K562 (cell line): ENCODE data around the gene BEST2. TPM values are rescaled to one million over a fixed set of nuclear protein-coding genes. Genes with fewer than 3 reads are reported as not detected.

Source experiments
- ARID4B ChIP-seq: sonication (generic); formaldehyde crosslinking; IDR thresholded peaks from 2 replicates; pipeline ENCODE4 v1.8.0; 2022; ENCODE audit warnings: mild to moderate bottlenecking, missing genetic modification reagents
- EP300 ChIP-seq: IDR thresholded peaks from 2 replicates; pipeline ENCODE4 v1.6.1; 2012; ENCODE audit warnings: low read length, improper control_type of control experiment
- NCOR1 ChIP-seq: fragments of 450-650 bp; IDR thresholded peaks from 2 replicates; pipeline ENCODE4 v1.6.1; 2016; ENCODE audit warnings: mild to moderate bottlenecking, moderate library complexity
- RBM22 ChIP-seq: fragments of 200-400 bp; formaldehyde crosslinking; IDR thresholded peaks from 2 replicates; pipeline ENCODE4 v1.6.1; 2018; ENCODE audit warnings: low read length, low read depth; ENCODE audit not compliant: poor library complexity, severe bottlenecking
- SUPT5H ChIP-seq: fragments of 450-650 bp; IDR thresholded peaks from 2 replicates; pipeline ENCODE4 v1.6.1; 2016
- TGIF2 ChIP-seq: sonication (generic); formaldehyde crosslinking; IDR thresholded peaks from 2 replicates; pipeline ENCODE4 v1.8.1; 2022; ENCODE audit warnings: mild to moderate bottlenecking, missing genetic modification reagents, moderate library complexity
- ZBED1 ChIP-seq: IDR thresholded peaks from 2 replicates; pipeline ENCODE4 v1.6.1; 2014
- ZKSCAN1 ChIP-seq: fragments of 150-350 bp; IDR thresholded peaks from 2 replicates; pipeline ENCODE4 v1.6.1; 2016; ENCODE audit warnings: low read depth, low read length
- ZNF511 ChIP-seq: sonication (generic); formaldehyde crosslinking; IDR thresholded peaks from 2 replicates; pipeline ENCODE4 v1.8.0; 2022; ENCODE audit warnings: mild to moderate bottlenecking, missing genetic modification reagents
- ZNF583 ChIP-seq: fragments of 250-450 bp; sonication (Bioruptor Pico); IDR thresholded peaks from 2 replicates; pipeline ENCODE4 v1.4.0; 2020
- polyA plus RNA-seq, 8 experiments: library from polyadenylated mRNA; depleted of rRNA in 4 of 8; stranded (reverse) in 5 of 8; unstranded in 3 of 8; fragments of >200 nt; fragmentation: Nextera tagmentation in 2 of 8; fragmentation: Illumina TruSeq in 1 of 8; extraction: Ambion mirVana in 2 of 8; extraction: Trizol in 1 of 8; gene quantifications; 2 replicates each; pipeline versions ENCODE4 v1.2.1 to v1.2.3, GENCODE V29; 2011 to 2014; ENCODE audit warnings: inconsistent platforms in 1 of 8, missing spikeins in 1 of 8
- total RNA-seq, 7 experiments: library from RNA; depleted of rRNA in 6 of 7; stranded (reverse); fragments of >200 nt in 6 of 7; fragmentation: Illumina TruSeq in 2 of 7; extraction: Trizol in 2 of 7; gene quantifications; 2 replicates each; pipeline versions ENCODE4 v1.2.1 to v1.2.3, GENCODE V29; 2011 to 2021; ENCODE audit warnings: low replicate concordance in 1 of 7
- TF ChIP-seq, protein P1 (sequence below): fragments of 450-650 bp; formaldehyde crosslinking; IDR thresholded peaks from 2 replicates; pipeline ENCODE4 v1.4.0; 2020; ENCODE audit warnings: mild to moderate bottlenecking, moderate library complexity
- TF ChIP-seq, protein P2 (sequence below): sonication (generic); formaldehyde crosslinking; IDR thresholded peaks from 2 replicates; pipeline ENCODE4 v1.5.0; 2020; ENCODE audit warnings: missing genetic modification reagents
- TF ChIP-seq, protein P3 (sequence below): sonication (generic); formaldehyde crosslinking; IDR thresholded peaks from 2 replicates; pipeline ENCODE4 v1.8.1; 2023; ENCODE audit warnings: missing genetic modification reagents, mild to moderate bottlenecking, borderline replicate concordance

Gene BEST2
- total and polyA plus RNA-seq, 9 of the 15 experiments (the other 6 are each of a cell fraction or from before 2014, with no cell fraction given): not detected

GRCh38 chr19:12793290-12794195, 42.0 kb downstream of the BEST2 start (continued):
- TF ChIP-seq ARID4B (CRISPR knock-in tag) (peak; percentile 87), NCOR1 (peak; percentile 42), ZNF583 (no peak), TGIF2 (CRISPR knock-in tag) (0 out of 2 replicates have a peak, but pooled peaks have one; percentile 20), RBM22 (peak; percentile 98), ZNF511 (CRISPR knock-in tag) (no peak), ZBED1 (peak; percentile 61; the same call in 1 of the 2 replicates), SUPT5H (peak; percentile 72), ZKSCAN1 (no peak), EP300 (peak; percentile 30; the same call in 1 of the 2 replicates)
- TF ChIP-seq, protein P1, sequence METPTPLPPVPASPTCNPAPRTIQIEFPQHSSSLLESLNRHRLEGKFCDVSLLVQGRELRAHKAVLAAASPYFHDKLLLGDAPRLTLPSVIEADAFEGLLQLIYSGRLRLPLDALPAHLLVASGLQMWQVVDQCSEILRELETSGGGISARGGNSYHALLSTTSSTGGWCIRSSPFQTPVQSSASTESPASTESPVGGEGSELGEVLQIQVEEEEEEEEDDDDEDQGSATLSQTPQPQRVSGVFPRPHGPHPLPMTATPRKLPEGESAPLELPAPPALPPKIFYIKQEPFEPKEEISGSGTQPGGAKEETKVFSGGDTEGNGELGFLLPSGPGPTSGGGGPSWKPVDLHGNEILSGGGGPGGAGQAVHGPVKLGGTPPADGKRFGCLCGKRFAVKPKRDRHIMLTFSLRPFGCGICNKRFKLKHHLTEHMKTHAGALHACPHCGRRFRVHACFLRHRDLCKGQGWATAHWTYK (CRISPR knock-in tag): peak; percentile 88
- TF ChIP-seq, protein P2, sequence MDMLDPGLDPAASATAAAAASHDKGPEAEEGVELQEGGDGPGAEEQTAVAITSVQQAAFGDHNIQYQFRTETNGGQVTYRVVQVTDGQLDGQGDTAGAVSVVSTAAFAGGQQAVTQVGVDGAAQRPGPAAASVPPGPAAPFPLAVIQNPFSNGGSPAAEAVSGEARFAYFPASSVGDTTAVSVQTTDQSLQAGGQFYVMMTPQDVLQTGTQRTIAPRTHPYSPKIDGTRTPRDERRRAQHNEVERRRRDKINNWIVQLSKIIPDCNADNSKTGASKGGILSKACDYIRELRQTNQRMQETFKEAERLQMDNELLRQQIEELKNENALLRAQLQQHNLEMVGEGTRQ (CRISPR knock-in tag): no peak
- TF ChIP-seq, protein P3, sequence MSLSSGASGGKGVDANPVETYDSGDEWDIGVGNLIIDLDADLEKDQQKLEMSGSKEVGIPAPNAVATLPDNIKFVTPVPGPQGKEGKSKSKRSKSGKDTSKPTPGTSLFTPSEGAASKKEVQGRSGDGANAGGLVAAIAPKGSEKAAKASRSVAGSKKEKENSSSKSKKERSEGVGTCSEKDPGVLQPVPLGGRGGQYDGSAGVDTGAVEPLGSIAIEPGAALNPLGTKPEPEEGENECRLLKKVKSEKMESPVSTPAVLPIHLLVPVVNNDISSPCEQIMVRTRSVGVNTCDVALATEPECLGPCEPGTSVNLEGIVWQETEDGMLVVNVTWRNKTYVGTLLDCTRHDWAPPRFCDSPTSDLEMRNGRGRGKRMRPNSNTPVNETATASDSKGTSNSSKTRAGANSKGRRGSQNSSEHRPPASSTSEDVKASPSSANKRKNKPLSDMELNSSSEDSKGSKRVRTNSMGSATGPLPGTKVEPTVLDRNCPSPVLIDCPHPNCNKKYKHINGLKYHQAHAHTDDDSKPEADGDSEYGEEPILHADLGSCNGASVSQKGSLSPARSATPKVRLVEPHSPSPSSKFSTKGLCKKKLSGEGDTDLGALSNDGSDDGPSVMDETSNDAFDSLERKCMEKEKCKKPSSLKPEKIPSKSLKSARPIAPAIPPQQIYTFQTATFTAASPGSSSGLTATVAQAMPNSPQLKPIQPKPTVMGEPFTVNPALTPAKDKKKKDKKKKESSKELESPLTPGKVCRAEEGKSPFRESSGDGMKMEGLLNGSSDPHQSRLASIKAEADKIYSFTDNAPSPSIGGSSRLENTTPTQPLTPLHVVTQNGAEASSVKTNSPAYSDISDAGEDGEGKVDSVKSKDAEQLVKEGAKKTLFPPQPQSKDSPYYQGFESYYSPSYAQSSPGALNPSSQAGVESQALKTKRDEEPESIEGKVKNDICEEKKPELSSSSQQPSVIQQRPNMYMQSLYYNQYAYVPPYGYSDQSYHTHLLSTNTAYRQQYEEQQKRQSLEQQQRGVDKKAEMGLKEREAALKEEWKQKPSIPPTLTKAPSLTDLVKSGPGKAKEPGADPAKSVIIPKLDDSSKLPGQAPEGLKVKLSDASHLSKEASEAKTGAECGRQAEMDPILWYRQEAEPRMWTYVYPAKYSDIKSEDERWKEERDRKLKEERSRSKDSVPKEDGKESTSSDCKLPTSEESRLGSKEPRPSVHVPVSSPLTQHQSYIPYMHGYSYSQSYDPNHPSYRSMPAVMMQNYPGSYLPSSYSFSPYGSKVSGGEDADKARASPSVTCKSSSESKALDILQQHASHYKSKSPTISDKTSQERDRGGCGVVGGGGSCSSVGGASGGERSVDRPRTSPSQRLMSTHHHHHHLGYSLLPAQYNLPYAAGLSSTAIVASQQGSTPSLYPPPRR: no peak
